Measurements from ENCODE around the gene SKI. TPM values are rescaled to one million over a fixed set of nuclear protein-coding genes. Genes with fewer than 3 reads are reported as not detected.

Gene SKI
- total RNA-seq, 1 experiment from 2014 or later, result 38.2 TPM

DNA sequence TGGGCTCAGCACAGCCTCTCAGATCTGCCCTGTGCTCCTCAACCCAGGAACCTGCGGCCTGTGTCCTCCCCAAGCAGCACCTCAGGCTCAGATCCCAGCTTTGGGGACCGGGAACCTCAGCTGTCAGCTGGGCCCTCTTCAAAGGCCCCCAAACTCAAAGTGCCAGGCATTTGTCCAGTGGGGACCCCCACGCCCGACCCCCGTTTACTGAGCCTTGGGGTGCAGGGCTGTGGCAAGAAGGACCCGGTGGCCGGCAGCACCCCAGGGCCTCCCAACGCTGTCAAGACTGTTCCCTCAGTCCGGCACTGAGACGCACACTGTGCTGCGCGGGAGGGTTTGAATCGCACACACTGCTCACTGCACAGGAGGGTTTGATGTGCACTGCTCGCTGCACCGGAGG, 128.3 kb downstream of the SKI start:
- Mint-ChIP-seq H3K36me3 (ENCODE audit: insufficient read depth, unreplicated experiment) (no peaks in the 10 kb centered on the region), H3K27me3 (ENCODE audit: insufficient read depth, unreplicated experiment) (peaks cover 1% of the 10 kb centered on the region), H3K27ac (ENCODE audit: unreplicated experiment) (no peak overlapping the region), H3K9me3 (ENCODE audit: unreplicated experiment) (no peaks in the 10 kb centered on the region), H3K4me1 (ENCODE audit: low read depth, unreplicated experiment) (no peaks in the 10 kb centered on the region), H3K4me3 (ENCODE audit: unreplicated experiment) (no peak overlapping the region)
- intact Hi-C loops (cut with micrococcal nuclease; ENCODE audit: unreplicated experiment), result no loop called here
- ChIA-PET CTCF (no interaction called here), POLR2A (no interaction called here)
- no TSS peak for BruUV-seq (replicated peaks)
- no peak for DNase-seq
- Histone ChIP-seq H3K4me3 (ENCODE audit: low read depth, low read length) (no peak overlapping the region), H3K36me3 (ENCODE audit: control insufficient read depth, insufficient read depth, low read length) (no peaks in the 10 kb centered on the region), H3K9me3 (no peaks in the 10 kb centered on the region), H3K4me1 (no peaks in the 10 kb centered on the region), H3K27me3 (replicated peaks; ENCODE audit: control insufficient read depth, insufficient read depth, low read length) (no peaks in the 10 kb centered on the region)
- TF ChIP-seq, protein P1, sequence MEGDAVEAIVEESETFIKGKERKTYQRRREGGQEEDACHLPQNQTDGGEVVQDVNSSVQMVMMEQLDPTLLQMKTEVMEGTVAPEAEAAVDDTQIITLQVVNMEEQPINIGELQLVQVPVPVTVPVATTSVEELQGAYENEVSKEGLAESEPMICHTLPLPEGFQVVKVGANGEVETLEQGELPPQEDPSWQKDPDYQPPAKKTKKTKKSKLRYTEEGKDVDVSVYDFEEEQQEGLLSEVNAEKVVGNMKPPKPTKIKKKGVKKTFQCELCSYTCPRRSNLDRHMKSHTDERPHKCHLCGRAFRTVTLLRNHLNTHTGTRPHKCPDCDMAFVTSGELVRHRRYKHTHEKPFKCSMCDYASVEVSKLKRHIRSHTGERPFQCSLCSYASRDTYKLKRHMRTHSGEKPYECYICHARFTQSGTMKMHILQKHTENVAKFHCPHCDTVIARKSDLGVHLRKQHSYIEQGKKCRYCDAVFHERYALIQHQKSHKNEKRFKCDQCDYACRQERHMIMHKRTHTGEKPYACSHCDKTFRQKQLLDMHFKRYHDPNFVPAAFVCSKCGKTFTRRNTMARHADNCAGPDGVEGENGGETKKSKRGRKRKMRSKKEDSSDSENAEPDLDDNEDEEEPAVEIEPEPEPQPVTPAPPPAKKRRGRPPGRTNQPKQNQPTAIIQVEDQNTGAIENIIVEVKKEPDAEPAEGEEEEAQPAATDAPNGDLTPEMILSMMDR (IDR thresholded peaks at IDR 0.05; ENCODE audit: insufficient read depth in 1 of 2, low read depth in 1 of 2, low read length in 1 of 2, severe bottlenecking in 1 of 2, unreplicated experiment in 1 of 2), result no peak

DNA sequence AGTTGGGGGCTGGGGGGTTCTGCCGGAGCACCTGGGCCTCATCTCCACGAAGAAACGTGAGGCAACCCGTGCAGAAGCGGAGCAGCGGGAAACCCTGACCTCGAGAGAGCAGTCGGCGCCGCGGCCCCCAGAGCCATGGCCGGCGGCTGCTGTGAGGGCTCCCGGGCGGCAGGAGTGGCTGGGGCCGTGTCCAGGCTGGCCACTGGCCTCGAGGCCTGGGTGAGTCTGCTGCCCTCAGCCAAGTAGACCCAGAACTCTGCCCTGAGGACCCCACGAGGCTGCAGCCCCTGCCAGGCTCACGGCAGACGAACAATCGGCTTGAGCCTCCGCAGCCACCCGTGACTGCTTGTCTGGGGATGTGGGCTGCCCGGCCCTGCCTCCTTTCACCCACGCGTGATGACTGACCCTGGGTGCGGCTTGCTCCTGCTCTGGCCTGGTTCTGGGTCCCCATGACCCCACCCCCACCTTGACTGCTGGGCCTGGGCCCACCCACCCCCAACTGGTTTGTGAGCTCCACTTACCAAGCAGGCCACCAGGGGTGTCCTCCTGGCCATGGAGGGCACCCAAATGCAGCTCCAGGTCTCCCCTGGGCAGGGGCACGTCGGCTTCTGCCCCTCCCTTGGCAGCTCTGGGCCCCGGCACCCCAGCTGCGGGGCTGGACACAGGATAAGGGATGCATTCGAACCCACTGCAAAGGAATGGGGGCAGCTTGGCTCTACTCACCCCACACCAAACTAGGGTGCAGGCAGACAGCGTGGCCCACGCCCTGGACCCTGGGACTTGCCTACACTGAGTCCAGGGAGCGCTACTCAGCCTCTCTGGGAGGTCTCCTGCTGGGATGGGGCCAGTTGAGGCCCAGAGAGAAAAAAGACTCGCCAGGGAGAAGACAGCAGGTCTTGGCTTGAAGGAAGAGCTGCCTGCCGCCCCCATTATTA, 129.1 kb downstream of the SKI start:
- intact Hi-C loops (cut with micrococcal nuclease; ENCODE audit: unreplicated experiment), result no loop called here
- TF ChIP-seq, protein P1 (IDR thresholded peaks at IDR 0.05; ENCODE audit: insufficient read depth in 1 of 2, low read depth in 1 of 2, low read length in 1 of 2, severe bottlenecking in 1 of 2, unreplicated experiment in 1 of 2), result no peak
- Mint-ChIP-seq H3K4me1 (ENCODE audit: low read depth, unreplicated experiment) (no peaks in the 10 kb centered on the region), H3K27me3 (ENCODE audit: insufficient read depth, unreplicated experiment) (no peaks in the 10 kb centered on the region), H3K27ac (ENCODE audit: unreplicated experiment) (no peak overlapping the region), H3K36me3 (ENCODE audit: insufficient read depth, unreplicated experiment) (no peaks in the 10 kb centered on the region), H3K4me3 (ENCODE audit: unreplicated experiment) (no peak overlapping the region), H3K9me3 (ENCODE audit: unreplicated experiment) (peaks cover 4% of the 10 kb centered on the region)
- no peak overlapping the region for H3K4me3 ChIP-seq (ENCODE audit: low read depth, low read length)
- no peaks in the 10 kb centered on the region for H3K27me3 ChIP-seq (replicated peaks; ENCODE audit: control insufficient read depth, insufficient read depth, low read length)
- no TSS peak for BruUV-seq (replicated peaks)
- H3K36me3 ChIP-seq (ENCODE audit: control insufficient read depth, insufficient read depth, low read length), result no peaks in the 10 kb centered on the region
- H3K9me3 ChIP-seq, result no peaks in the 10 kb centered on the region
- no peak for DNase-seq
- ChIA-PET POLR2A (no interaction called here), CTCF (no interaction called here)
- H3K4me1 ChIP-seq, result no peaks in the 10 kb centered on the region

DNA sequence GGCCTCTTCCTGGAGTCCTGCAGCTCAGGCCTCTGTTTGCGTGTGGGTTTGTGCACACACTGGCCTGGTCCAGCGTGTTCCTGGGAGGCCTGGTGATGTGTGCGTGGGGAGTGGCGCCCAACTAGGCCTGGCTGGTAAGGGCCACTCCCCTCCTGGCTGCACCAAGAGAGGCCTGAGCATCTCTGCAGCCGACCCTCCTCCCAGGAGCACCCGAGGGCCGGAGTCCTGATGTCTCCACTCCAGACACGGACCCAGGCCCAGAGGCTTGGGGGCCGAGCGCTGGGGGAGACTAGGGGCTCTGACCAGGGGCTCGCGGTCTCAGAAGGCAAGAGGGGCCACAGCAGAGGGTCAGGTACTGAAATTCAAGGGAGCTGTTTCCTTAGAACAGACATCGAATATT, 130.0 kb downstream of the SKI start:
- Histone ChIP-seq H3K9me3 (no peaks in the 10 kb centered on the region), H3K4me3 (ENCODE audit: low read depth, low read length) (no peak overlapping the region), H3K4me1 (no peaks in the 10 kb centered on the region), H3K27me3 (replicated peaks; ENCODE audit: control insufficient read depth, insufficient read depth, low read length) (no peaks in the 10 kb centered on the region), H3K36me3 (ENCODE audit: control insufficient read depth, insufficient read depth, low read length) (no peaks in the 10 kb centered on the region)
- no peaks in the 10 kb centered on the region for H3K36me3 Mint-ChIP-seq (ENCODE audit: insufficient read depth, unreplicated experiment)
- intact Hi-C loops (cut with micrococcal nuclease; ENCODE audit: unreplicated experiment), result no loop called here
- POLR2A ChIA-PET, result no interaction called here
- H3K9me3 Mint-ChIP-seq (ENCODE audit: unreplicated experiment), result peaks cover 10% of the 10 kb centered on the region
- BruUV-seq (replicated peaks), result no TSS peak
- DNase-seq, result no peak
- H3K4me3 Mint-ChIP-seq (ENCODE audit: unreplicated experiment), result no peak overlapping the region
- no peak overlapping the region for H3K27ac Mint-ChIP-seq (ENCODE audit: unreplicated experiment)
- H3K27me3 Mint-ChIP-seq (ENCODE audit: insufficient read depth, unreplicated experiment), result no peaks in the 10 kb centered on the region
- H3K4me1 Mint-ChIP-seq (ENCODE audit: low read depth, unreplicated experiment), result no peaks in the 10 kb centered on the region
- TF ChIP-seq, protein P1 (IDR thresholded peaks at IDR 0.05; ENCODE audit: insufficient read depth in 1 of 2, low read depth in 1 of 2, low read length in 1 of 2, severe bottlenecking in 1 of 2, unreplicated experiment in 1 of 2), result no peak
- CTCF ChIA-PET, result no interaction called here
